GM12892 (cell line): Measurements from ENCODE around the gene PFKP.

Experiments
- POLR2A ChIP-seq: IDR thresholded peaks from 2 replicates; pipeline ENCODE4 v1.6.1; 2011; ENCODE audit warnings: low read depth, low read length, control low read depth
- TAF1 ChIP-seq: IDR thresholded peaks from 2 replicates; pipeline ENCODE4 v1.6.1; 2011; ENCODE audit warnings: low read depth, mild to moderate bottlenecking, control low read depth, low read length, borderline replicate concordance

GRCh38 chr10:3090914-3091787, 23.8 kb downstream of the PFKP start:
- no peak for TF ChIP-seq POLR2A
- TF ChIP-seq TAF1: no peak
